Activated CD4-positive, CD25-positive, alpha-beta regulatory T cell treated with anti-CD3 and anti-CD28 coated beads, Interleukin-2, amount 50 U/mL, for 72 hours (primary cell): Measurements from ENCODE around the gene GOLGA8H.
"Not testable (repeated sequence)": the region's sequence is repeated elsewhere in the genome, so short reads cannot be mapped to it uniquely, and the experiment has no call there.

Source experiments
- DNase-seq: peaks from one replicate; pipeline ENCODE4 v3.0.0; 2021

GOLGA8H gene, protein sequence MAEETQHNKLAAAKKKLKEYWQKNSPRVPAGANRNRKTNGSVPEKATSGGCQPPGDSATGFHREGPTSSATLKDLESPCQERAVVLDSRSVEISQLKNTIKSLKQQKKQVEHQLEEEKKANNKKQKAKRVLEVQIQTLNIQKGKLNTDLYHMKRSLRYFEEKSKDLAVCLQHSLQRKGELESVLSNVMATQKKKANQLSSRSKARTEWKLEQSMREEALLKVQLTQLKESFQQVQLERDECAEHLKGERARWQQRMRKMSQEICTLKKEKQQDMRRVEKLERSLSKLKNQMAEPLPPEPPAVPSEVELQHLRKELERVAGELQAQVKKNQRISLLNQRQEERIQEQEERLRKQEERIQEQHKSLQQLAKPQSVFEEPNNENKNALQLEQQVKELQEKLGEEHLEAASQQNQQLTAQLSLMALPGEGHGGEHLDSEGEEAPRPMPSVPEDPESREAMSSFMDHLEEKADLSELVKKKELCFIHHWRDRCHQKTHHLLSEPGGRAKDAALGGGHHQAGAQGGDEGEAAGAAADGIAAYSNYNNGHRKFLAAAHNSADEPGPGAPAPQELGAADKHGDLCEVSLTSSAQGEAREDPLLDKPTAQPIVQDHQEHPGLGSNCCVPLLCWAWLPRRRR

DNA sequence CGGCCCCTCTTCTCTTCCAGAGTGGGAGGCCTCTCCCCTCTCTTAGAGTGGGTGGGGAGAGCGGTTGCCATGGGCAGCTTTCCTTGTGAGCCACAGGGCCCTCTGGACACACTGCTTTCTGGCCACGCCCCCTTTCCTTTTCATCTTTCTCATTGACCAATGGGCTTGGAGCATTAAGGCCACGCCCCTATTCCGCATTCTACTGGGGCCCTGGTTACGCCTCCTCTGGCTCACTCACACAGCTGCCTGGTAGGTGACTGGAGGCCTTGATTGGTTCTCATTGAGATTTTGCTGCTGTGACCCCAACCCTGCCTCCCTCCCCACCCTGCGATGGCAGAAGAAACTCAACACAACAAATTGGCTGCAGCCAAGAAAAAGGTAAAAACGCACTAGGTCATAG, at the start of gene GOLGA8H:
GOLGA8H (plus strand) TSS at position 233 of the 400 bp plus-strand sequence; CDS start at position 331, 98 bp downstream.
- DNase-seq: not testable (repeated sequence)

- DNase-seq: not testable (repeated sequence)
Observed at GRCh38 chr15:30566949-30567348, 36.9 kb upstream of the GOLGA8H start.

DNA sequence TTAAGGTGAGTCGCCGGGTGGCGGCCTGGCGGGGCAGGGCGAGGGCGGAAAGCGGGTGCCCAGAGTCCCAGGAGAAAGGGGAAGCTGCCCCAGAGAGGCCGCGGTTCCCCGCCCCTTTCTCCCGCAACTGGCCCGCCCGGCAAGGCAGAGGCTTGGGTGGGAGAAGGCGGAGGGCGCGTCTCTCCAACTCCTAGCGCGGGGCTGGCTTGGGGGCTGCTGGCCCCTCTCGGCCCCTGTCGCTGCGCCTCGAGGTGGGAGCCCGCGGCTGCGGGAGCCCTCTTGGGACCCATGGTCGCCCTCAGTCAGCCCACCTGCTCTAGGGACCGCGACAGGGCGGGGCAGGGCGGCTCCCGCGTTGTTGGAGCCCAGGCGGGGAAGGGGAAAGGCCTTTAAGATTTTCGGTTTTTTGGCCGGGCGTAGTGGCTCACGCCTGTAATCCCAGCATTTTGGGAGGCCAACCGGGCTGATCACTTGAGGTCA, 30.8 kb upstream of the GOLGA8H start:
- DNase-seq: not testable (repeated sequence)

- DNase-seq: not testable (repeated sequence)
Observed at GRCh38 chr15:30579394-30579970, 24.3 kb upstream of the GOLGA8H start.

DNA sequence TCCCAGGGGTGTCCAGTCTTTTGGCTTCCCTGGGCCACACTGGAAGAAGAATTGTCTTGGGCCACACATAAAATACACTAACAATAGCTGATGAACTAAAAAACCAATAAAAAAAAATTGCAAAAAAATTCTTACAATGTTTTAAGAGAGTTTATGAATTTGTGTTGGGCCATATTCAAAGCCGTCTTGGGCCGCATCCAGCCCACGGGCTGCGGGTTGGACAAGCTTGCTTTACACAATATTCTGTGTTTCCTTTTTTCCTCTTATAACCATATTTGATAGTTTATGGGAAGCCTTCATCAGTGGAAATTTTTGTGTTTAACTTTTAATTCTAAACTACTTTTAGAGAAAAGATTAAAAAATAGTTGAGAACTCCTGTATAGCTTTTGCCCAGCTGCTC, 23.1 kb upstream of the GOLGA8H start:
- DNase-seq: not testable (repeated sequence)

- DNase-seq: not testable (repeated sequence)
Observed at GRCh38 chr15:30598953-30599352, 4.9 kb upstream of the GOLGA8H start.

DNA sequence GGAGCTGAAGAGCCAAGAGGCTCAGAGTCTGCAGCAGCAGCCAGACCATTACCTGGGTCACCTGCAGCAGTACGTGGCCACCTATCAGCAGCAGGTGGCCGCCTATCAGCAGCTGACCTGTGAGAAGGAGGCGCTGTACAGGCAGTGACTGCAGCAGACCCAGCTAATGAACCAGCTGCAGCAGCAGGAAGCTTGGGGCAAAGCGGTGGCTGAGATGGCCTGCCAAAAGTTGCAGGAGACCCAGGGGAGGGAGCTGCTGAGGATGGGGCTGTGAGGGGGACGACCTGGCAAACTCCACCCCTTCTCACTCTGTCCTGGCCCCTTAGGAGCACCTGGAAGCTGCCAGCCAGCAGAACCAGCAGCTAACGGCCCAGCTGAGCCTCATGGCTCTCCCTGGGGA, 8.4 kb downstream of the GOLGA8H start:
- not testable (repeated sequence) for DNase-seq

GRCh38 chr15:30621342-30621741, 17.5 kb downstream of the GOLGA8H start:
- not testable (repeated sequence) for DNase-seq

GRCh38 chr15:30625436-30626193, 21.8 kb downstream of the GOLGA8H start, which contains the start of gene ARHGAP11B:
Gene ARHGAP11B (plus strand): TSS chr15:30626128.
- DNase-seq: peak; percentile 91

- peak; percentile 33 for DNase-seq
Observed at GRCh38 chr15:30626194-30626565, 22.4 kb downstream of the GOLGA8H start.

GRCh38 chr15:30626632-30627031, 22.8 kb downstream of the GOLGA8H start:
- not testable (repeated sequence) for DNase-seq

DNA sequence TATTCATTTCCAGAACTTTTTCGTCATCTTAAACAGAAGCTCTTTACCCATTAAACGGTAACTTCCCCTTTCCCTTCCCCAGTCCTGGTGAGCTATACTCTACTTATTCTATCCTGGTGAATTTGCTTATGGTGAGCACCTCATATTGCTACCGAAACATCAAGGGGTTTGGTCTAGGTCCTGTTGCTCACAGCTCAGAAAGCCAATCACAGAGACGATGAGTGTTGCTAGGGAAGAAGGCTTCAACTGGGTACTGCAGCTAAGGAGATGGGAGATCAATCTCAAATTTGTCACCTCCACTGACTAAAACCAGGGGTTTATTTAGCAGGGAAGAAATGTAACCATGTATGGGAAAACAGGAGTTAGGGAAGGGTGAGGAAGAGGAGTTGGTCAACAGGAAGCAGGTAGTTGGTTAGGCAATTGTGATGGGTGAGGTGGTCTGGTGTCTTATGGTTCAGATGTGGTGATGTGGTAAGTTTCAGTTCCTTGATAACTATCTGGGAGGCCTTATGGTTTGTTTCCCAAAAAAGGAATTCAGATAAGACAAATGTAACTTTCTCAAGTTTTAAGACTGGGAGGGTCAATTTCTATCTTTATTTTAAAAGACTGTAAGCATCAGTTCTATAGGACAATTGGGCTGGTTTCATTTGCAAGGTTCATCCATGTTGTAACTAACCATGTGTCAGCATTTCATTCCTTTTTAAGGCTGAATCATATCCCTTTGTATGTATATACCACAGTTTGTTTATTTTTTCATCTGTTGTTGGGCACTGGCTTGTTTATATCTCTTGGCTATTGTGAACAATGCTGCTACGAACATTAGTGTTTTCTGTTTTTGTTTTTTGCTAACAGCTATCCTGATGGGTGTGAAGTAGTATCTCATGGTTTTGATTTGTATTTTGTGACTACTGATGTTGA, 46.4 kb downstream of the GOLGA8H start:
- DNase-seq: no peak

DNA sequence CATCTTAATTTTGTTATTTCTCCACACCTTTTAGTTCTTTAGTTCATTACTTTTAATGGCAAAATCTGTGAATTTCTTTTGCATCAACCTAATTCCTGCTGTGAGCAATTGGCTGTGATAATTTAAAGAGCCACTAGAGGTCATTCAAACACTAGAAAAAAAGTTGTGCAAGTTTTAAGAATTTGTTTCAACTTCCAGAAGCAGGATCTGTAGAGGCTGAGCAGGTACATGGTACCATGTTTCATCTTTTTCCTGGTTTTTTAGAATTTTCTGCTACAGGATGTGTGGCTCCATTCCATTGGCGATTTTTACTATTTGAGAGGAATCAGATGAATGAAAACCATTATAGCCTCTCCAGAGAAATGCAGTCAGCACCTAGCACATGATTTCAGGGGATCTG, 57.3 kb downstream of the GOLGA8H start:
- DNase-seq: not testable (repeated sequence)
